ENCODE measurements around the gene CHDH.

CHDH gene

GRCh38 chr3:53856964-53857363 lies 10.7 kb upstream of the CHDH start:
- DNase-seq (ENCODE audit: low read depth in 2 of 2), result no peak

GRCh38 chr3:53850895-53851294 lies 4.7 kb upstream of the CHDH start:
- peak; percentile 5 to 10 for DNase-seq (ENCODE audit: low read depth in 2 of 2)

- no peak for DNase-seq (ENCODE audit: low read depth in 2 of 2)
Observed at GRCh38 chr3:53849916-53850315, 3.7 kb upstream of the CHDH start.

GRCh38 chr3:53846851-53847155 lies 584 bp upstream of the CHDH start:
- DNase-seq (ENCODE audit: low read depth in 2 of 2), result no peak

GRCh38 chr3:53845881-53846133 lies 412 bp downstream of the CHDH start:
- DNase-seq (ENCODE audit: low read depth in 2 of 2), result no peak

GRCh38 chr3:53845103-53845880 lies 927 bp downstream of the CHDH start:
- no peak for DNase-seq (ENCODE audit: low read depth in 2 of 2)

GRCh38 chr3:53844262-53845102 lies 1.7 kb downstream of the CHDH start:
- no peak for DNase-seq (ENCODE audit: low read depth in 2 of 2)

- no peak for DNase-seq (ENCODE audit: low read depth in 2 of 2)
Observed at GRCh38 chr3:53843195-53844177, 2.7 kb downstream of the CHDH start.

GRCh38 chr3:53842436-53843194 lies 3.6 kb downstream of the CHDH start:
- DNase-seq (ENCODE audit: low read depth in 2 of 2), result no peak

- DNase-seq (ENCODE audit: low read depth in 2 of 2), result no peak
Observed at GRCh38 chr3:53841296-53841695, 4.9 kb downstream of the CHDH start.

- no peak for DNase-seq (ENCODE audit: low read depth in 2 of 2)
Observed at GRCh38 chr3:53837331-53837730, 8.9 kb downstream of the CHDH start.

GRCh38 chr3:53836084-53836872 lies 9.9 kb downstream of the CHDH start:
- no peak for DNase-seq (ENCODE audit: low read depth in 2 of 2)

- DNase-seq (ENCODE audit: low read depth in 2 of 2), result no peak
Observed at GRCh38 chr3:53835257-53835656, 11.0 kb downstream of the CHDH start.

GRCh38 chr3:53834429-53835095 lies 11.7 kb downstream of the CHDH start:
- no peak for DNase-seq (ENCODE audit: low read depth in 2 of 2)

GRCh38 chr3:53833700-53834099 lies 12.5 kb downstream of the CHDH start:
- no peak for DNase-seq (ENCODE audit: low read depth in 2 of 2)

GRCh38 chr3:53833053-53833645 lies 13.1 kb downstream of the CHDH start:
- no peak for DNase-seq (ENCODE audit: low read depth in 2 of 2)

GRCh38 chr3:53830944-53831343 lies 15.3 kb downstream of the CHDH start:
- DNase-seq (ENCODE audit: low read depth in 2 of 2), result no peak

- DNase-seq (ENCODE audit: low read depth in 2 of 2), result no peak
Observed at GRCh38 chr3:53829605-53830004, 16.6 kb downstream of the CHDH start.

GRCh38 chr3:53828581-53828980 lies 17.6 kb downstream of the CHDH start:
- no peak for DNase-seq (ENCODE audit: low read depth in 2 of 2)

GRCh38 chr3:53826048-53826447 lies 20.2 kb downstream of the CHDH start:
- no peak for DNase-seq (ENCODE audit: low read depth in 2 of 2)

All from fibroblast of skin of left biceps (primary cell).